Stimulated activated CD4-positive, alpha-beta T cell treated with anti-CD3 and anti-CD28 coated beads, Interleukin-12 subunit alpha, Interleukin-12 subunit beta, amount 100 ng/mL, for 48 hours (primary cell): ENCODE measurements around the gene MYRFL.

ENCODE experiments used
- DNase-seq, 3 donors: peaks; one replicate each; pipeline ENCODE4 v3.0.0-alpha.2; 2020; ENCODE audit warnings: low read depth in 2 of 3, low spot score in 1 of 3

MYRFL gene

GRCh38 chr12:69931569-69931968 lies 106.5 kb downstream of the MYRFL start:
- DNase-seq = no peak

GRCh38 chr12:69932154-69932553 lies 107.1 kb downstream of the MYRFL start:
- DNase-seq = no peak

GRCh38 chr12:69932676-69933552 lies 107.9 kb downstream of the MYRFL start:
- no peak for DNase-seq

GRCh38 chr12:69934011-69934410 lies 109.0 kb downstream of the MYRFL start:
- DNase-seq = no peak

GRCh38 chr12:69935651-69936100 lies 110.6 kb downstream of the MYRFL start:
- no peak for DNase-seq

- no peak for DNase-seq
Observed at GRCh38 chr12:69936214-69936731, 111.2 kb downstream of the MYRFL start.

GRCh38 chr12:69936766-69937165 lies 111.7 kb downstream of the MYRFL start:
- no peak for DNase-seq

GRCh38 chr12:69947123-69947522 lies 122.1 kb downstream of the MYRFL start:
- no peak for DNase-seq

- no peak for DNase-seq
Observed at GRCh38 chr12:69947897-69948296, 122.9 kb downstream of the MYRFL start.

- no peak for DNase-seq
Observed at GRCh38 chr12:69948851-69949250, 123.8 kb downstream of the MYRFL start.

GRCh38 chr12:69949311-69950002 lies 124.4 kb downstream of the MYRFL start:
- no peak for DNase-seq

GRCh38 chr12:69951108-69951507 lies 126.1 kb downstream of the MYRFL start:
- DNase-seq = no peak

- DNase-seq = no peak
Observed at GRCh38 chr12:69952890-69953289, 127.9 kb downstream of the MYRFL start.

- no peak for DNase-seq
Observed at GRCh38 chr12:69961246-69961645, 136.2 kb downstream of the MYRFL start.

- DNase-seq = no peak
Observed at GRCh38 chr12:69966409-69966808, 141.4 kb downstream of the MYRFL start.

- DNase-seq = no peak
Observed at GRCh38 chr12:69966839-69967238, 141.8 kb downstream of the MYRFL start.

- no peak for DNase-seq
Observed at GRCh38 chr12:69969011-69969410, 144.0 kb downstream of the MYRFL start.

- no peak for DNase-seq
Observed at GRCh38 chr12:69972136-69972535, 147.1 kb downstream of the MYRFL start.

GRCh38 chr12:69978020-69978419 lies 153.0 kb downstream of the MYRFL start:
- DNase-seq = no peak

- no peak for DNase-seq
Observed at GRCh38 chr12:69981881-69982475, 157.0 kb downstream of the MYRFL start.

GRCh38 chr12:69984241-69984640 lies 159.2 kb downstream of the MYRFL start:
- no peak for DNase-seq

GRCh38 chr12:69985656-69986055 lies 160.6 kb downstream of the MYRFL start:
- no peak for DNase-seq
